Stimulated activated CD8-positive, alpha-beta memory T cell treated with anti-CD3 and anti-CD28 coated beads, Interleukin-4, amount 100 ng/mL, for 4 hours (primary cell): ENCODE data around the gene RFC1.
"Not testable (repeated sequence)": the region's sequence is repeated elsewhere in the genome, so short reads cannot be mapped to it uniquely, and the experiment has no call there.

Experiments used
- DNase-seq, 2 donors: peaks; one replicate each; pipeline ENCODE4 v3.0.0-alpha.2; 2020; ENCODE audit warnings: low read depth in 2 of 2, low spot score in 1 of 2

The RFC1 gene

DNA sequence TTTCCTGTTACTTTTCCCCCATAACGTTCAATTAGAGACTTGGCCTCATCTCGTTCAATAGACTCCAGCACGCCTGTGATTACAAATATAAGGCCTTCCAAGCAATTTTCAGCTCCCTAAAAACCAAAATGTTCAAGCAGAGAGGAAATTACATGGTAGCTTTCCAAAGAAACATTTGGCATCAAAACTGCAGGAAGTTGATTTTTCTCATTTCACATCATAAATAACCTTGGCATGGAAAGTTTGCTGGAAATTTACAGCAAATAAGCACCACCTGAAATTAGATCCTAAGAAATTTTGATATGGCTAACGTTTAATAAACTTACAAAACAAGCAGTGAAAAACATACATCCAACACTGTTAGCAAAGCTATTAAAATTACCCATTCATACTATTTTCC is 53.3 kb downstream of the RFC1 start:
- no peak for DNase-seq

DNA sequence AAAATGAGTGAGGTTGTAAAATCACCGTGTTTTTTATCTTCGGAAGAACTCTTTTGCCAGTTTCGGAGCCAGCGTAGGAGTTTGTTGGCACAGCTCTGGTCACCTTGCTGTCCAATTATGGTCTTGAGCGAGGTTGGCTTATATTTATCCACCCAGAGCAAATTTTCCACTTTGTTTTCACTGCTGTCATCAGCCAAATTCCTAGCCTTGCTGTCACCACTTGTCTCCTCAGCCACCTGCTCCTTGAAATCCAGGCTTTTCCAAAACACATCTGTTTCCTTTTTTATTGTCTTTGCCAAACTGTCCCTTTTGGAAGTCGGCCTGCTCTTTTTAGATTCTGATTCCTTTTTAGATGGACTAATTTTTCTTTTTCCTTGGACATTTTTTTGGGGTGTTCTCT is 57.6 kb downstream of the RFC1 start:
- DNase-seq, result no peak

DNA sequence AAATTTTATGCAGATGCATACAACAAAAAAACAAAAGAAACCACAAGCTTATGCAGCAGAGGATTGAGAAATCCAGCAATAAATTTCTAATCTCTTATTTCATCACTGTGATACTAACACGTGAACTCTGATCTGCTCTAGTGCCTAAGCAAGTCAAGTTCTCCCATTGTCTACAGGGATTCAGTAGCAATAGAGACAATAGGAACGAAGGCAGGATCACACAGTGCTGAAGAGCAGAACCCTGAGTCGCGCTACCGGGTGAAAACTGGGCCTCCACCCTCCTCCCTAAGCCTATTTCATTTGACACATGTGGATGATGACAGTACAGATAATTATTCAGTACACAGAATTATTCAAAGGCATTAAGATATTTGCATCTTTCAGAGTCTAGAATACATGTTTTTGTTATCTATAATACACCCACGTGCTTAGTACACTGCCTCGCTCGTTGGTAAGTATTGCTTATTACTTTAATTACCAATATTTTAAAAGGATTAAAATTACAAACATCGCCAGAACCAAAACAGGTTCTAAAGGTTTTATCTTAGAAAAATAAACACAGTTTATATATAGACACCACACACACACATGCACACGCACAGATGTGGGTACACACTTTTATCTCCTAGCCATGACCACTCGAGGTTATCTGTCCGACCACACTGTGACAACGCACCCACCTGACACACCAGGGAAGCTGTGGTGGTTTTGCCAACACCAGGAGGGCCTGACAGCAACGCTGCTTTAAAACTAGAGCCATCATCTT is 60.1 kb downstream of the RFC1 start:
- no peak for DNase-seq

GRCh38 chr4:39304651-39305050 is 61.5 kb downstream of the RFC1 start:
- DNase-seq, result no peak

DNA sequence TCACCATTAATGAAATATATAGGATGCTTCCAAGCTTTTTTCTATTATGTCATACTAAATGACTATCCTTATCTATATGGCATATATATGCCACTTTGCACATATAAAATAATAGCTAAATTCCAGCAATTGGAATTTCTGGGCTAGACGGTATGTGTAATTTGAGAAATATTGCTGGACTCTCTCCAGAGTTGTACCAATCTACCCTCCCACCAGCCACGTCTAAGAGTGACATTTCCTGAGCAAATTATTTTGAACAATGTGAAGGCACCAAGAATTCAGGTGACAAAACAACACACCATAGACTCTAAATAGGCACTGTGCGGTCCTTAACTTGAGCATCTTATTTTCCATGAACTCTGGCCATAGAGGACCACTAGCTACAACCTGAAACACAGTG is 62.3 kb downstream of the RFC1 start:
- DNase-seq, result no peak

GRCh38 chr4:39302901-39303300 is 63.3 kb downstream of the RFC1 start:
- DNase-seq, result no peak

- no peak for DNase-seq
Observed at GRCh38 chr4:39295784-39296183, 70.4 kb downstream of the RFC1 start.

DNA sequence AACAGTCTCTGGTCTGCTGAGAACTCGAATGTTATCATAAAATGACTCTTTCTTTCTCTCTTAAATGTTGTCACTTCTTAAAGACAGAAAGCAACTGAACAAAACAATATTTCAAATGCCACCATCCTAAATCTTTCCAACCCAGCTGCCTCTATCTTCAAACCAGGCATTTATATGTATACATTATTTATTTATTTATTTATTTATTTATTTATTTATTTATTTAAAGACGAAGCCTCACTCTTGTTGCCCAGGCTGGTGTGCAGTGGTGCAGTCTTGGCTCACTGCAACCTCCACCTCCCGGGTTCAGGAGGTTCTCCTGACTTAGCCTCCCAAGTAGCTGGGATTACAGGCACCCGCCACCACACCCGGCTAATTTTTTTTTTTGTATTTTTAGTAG is 73.7 kb downstream of the RFC1 start:
- DNase-seq, result not testable (repeated sequence)

- DNase-seq, result no peak
Observed at GRCh38 chr4:39291686-39292085, 74.5 kb downstream of the RFC1 start.

DNA sequence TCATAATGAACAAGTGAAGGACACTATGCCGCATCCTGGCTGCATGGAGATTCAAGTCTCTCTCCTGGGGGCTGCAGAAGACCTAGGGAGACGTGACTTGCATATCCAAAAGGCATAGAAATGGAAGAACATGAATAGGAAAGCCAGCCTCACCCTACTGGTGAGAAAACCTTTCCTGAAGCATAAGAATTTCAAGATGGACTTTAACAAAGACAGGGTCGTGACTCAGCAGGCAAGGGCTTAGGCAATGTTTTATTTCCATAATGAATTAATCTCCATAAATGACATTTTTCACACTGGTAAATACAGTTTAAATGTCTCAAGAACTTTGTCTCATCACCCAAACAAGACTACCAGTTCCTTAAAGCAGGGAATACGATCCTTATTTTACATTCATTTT is 78.9 kb downstream of the RFC1 start:
- DNase-seq, result no peak

- no peak for DNase-seq
Observed at GRCh38 chr4:39286263-39286662, 79.9 kb downstream of the RFC1 start.

- no peak for DNase-seq
Observed at GRCh38 chr4:39285853-39286252, 80.3 kb downstream of the RFC1 start.

GRCh38 chr4:39285111-39285795 is 80.9 kb downstream of the RFC1 start:
- no peak for DNase-seq

DNA sequence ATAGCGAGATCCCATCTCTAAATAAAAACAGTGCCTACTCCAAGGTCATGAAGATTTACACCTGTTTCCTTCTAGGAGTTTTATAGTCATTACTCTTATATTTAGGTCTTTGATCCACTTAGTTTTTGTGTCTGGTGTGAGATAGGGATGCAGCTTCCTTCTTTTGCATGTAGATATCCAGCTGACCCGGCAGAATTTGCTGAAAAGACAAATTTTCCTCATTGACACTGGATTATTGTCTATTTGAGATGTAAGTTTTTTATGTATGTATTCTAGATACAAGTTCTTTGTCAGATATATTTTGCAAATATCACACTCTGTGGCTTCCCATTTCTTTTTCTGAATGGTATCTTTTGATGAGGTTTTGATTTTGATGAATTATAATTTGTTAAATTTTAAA is 85.4 kb downstream of the RFC1 start:
- DNase-seq, result no peak

DNA sequence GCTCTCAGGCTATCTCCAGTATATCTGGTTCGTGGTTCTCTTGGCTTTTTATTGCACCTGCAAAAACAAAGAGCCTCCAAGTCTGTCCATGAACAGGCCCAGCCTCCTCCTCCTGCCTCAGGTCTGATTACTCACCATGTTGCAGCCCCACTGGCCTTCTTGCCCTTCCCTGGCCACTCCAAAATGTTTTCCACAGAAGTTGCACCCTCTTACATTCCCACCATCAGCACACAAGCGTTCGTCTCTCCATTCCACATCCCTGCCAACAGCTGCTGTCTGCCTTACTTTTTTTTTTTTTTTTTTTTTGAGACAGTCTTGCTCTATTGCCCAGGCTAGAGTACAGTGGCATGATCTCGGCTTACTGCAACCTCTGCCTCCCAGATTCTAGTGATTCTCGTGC is 86.7 kb downstream of the RFC1 start:
- no peak for DNase-seq

- DNase-seq, result no peak
Observed at GRCh38 chr4:39278476-39278875, 87.7 kb downstream of the RFC1 start.

DNA sequence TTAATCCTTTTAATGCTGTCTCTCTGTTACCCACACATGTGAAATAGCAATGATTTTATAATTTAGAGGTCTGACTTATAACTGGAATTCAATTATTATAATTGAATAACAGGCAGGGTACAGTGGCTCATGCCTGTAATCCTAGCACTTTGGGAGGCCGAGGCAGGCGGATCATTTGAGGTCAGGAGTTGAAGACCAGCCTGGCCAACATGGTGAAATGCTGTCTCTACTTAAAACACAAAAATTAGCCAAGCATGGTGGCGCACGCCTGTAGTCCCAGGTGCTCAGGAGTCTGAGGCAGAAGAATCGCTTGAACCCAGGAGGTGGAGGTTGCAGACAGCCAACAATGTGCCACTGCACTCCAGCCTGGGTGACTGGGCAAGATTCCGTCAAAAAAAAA is 88.5 kb downstream of the RFC1 start:
- DNase-seq, result not testable (repeated sequence)

DNA sequence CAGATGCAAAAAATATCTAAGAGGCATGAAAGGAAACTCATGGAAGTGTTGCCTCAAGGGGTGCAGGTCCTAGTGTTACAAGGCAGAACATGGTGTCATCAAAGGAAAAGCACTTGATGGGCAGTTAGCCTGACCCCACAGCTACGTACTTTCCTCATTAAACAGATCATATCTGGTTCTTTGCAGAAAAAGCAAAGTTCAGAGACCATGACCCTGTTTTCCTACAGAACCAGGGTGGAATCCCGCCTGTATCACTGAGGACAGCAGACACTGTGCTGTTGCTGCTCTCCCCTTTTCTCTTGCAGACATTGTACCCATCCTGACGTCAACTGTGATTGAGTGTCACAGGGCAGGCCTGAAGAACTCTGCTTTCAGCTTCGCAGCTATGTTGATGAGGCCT is 91.7 kb downstream of the RFC1 start:
- DNase-seq, result no peak

GRCh38 chr4:39263895-39264294 is 102.3 kb downstream of the RFC1 start:
- DNase-seq, result no peak

GRCh38 chr4:39259571-39260330 is 106.4 kb downstream of the RFC1 start:
- no peak for DNase-seq

DNA sequence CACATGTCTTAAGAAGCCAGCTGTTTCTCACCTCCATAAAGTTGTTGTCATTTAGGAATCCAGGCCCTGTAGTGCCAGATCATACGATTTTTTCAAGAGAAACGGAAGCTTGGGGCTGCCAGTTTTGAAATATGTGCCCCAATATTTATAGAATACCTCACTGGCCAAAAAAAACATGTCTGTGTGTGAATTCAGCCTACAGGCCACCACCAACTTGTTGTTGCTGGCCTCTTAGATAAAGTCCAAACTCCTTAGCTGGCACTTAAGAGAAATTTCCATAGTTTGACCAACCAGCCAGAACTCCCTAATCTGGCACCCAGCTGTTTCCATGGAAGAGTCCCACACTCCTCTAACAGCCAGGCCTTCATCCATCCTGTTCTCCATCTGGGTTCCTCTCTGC is 109.7 kb downstream of the RFC1 start:
- DNase-seq, result no peak

- DNase-seq, result no peak
Observed at GRCh38 chr4:39255871-39256270, 110.3 kb downstream of the RFC1 start.
